ENCODE results near the gene GARIN5A. TPM values are rescaled to one million over a fixed set of nuclear protein-coding genes. Genes with fewer than 3 reads are reported as not detected.

GARIN5A gene
- total RNA-seq, result 10 to 100 TPM in 1 of 6 donors, 1 to 10 TPM in 4, not detected in 1; 2.4 to 10.1 (median 3.0) TPM

- peak in 3 of 4 donors; percentile 29 to 85 (median 73) for TF ChIP-seq POLR2A (IDR thresholded peaks at IDR 0.05)
- peak in 1 of 6 experiments; percentile 6 for TF ChIP-seq CTCF (IDR thresholded peaks at IDR 0.05)
- TF ChIP-seq EP300 (IDR thresholded peaks at IDR 0.05), result peak in 1 of 4 donors; percentile 20
- TF ChIP-seq POLR2AphosphoS5 (IDR thresholded peaks at IDR 0.05), result peak; percentile 76 to 79
- no peaks in the 10 kb centered on the region for H3K27me3 ChIP-seq
- H3K9me3 ChIP-seq, result no peaks in the 10 kb centered on the region
- H3K27ac ChIP-seq, result peak within 1 kb of the TSS; percentile 84 to 90 (median 85)
- peaks cover 13 to 35% (median 25%) of the 10 kb centered on the region in 4 donors for H3K36me3 ChIP-seq
- peaks cover 11 to 27% (median 15%) of the 10 kb centered on the region in 4 donors for H3K4me1 ChIP-seq
- H3K4me3 ChIP-seq, result peak within 1 kb of the TSS; percentile 85 to 100 (median 95)
- DNase-seq (peak; percentile 89 to 98), ATAC-seq (ENCODE audit: low FRiP score in 2 of 2) (peak; percentile 93 to 96)
- 4 to 6% methylated on average over 36 to 48 of the region's 58 CpGs for WGBS, 2 donors
Measured at GRCh38 chr19:50476224-50476906, at the start of gene GARIN5A, which contains the start of gene EMC10. Gene GARIN5A (minus strand): TSS chr19:50476848. CDS start chr19:50476388, 460 bp downstream. Gene EMC10 (plus strand): TSS chr19:50476507. CDS start chr19:50476545, 38 bp downstream.

- no peak overlapping the region for H3K4me3 ChIP-seq
- H3K27me3 ChIP-seq, result no peaks in the 10 kb centered on the region
- no peaks in the 10 kb centered on the region for H3K4me1 ChIP-seq
- DNase-seq (no peak), ATAC-seq (ENCODE audit: low FRiP score in 2 of 2) (peak in 1 of 2 donors; percentile 12)
- TF ChIP-seq EP300 (IDR thresholded peaks at IDR 0.05) (no peak), POLR2A (IDR thresholded peaks at IDR 0.05) (no peak)
- H3K36me3 ChIP-seq, result no peaks in the 10 kb centered on the region
- no peak overlapping the region for H3K27ac ChIP-seq
- WGBS, 2 donors, result 83 to 87% methylated on average over 10 of the region's 10 CpGs
- no peaks in the 10 kb centered on the region for H3K9me3 ChIP-seq
Measured at GRCh38 chr19:50522881-50523280, 46.2 kb upstream of the GARIN5A start.

- H3K27ac ChIP-seq, result no peak overlapping the region
- H3K27me3 ChIP-seq, result no peaks in the 10 kb centered on the region
- TF ChIP-seq EP300 (IDR thresholded peaks at IDR 0.05), result no peak
- no peak for TF ChIP-seq CTCF (IDR thresholded peaks at IDR 0.05)
- no peak for TF ChIP-seq POLR2A (IDR thresholded peaks at IDR 0.05)
- TF ChIP-seq POLR2AphosphoS5 (IDR thresholded peaks at IDR 0.05), result no peak
- H3K4me3 ChIP-seq, result no peak overlapping the region
- no peak for ATAC-seq (ENCODE audit: low FRiP score in 2 of 2)
- no peaks in the 10 kb centered on the region for H3K36me3 ChIP-seq
- WGBS, 2 donors, result 89 to 91% methylated on average over 17 of the region's 17 CpGs
- H3K9me3 ChIP-seq, result no peaks in the 10 kb centered on the region
- no peaks in the 10 kb centered on the region for H3K4me1 ChIP-seq
- no peak for DNase-seq
Measured at GRCh38 chr19:50520822-50521465, 44.3 kb upstream of the GARIN5A start.

GRCh38 chr19:50519006-50519575 is 42.4 kb upstream of the GARIN5A start:
- peak in 1 of 2 donors; percentile 81 for DNase-seq
- Histone ChIP-seq H3K9me3 (no peaks in the 10 kb centered on the region), H3K27ac (no peak overlapping the region), H3K27me3 (no peaks in the 10 kb centered on the region), H3K36me3 (no peaks in the 10 kb centered on the region), H3K4me3 (no peak overlapping the region), H3K4me1 (no peaks in the 10 kb centered on the region)
- ATAC-seq (ENCODE audit: low FRiP score in 2 of 2), result no peak
- TF ChIP-seq CTCF (IDR thresholded peaks at IDR 0.05) (no peak), POLR2A (IDR thresholded peaks at IDR 0.05) (no peak), EP300 (IDR thresholded peaks at IDR 0.05) (no peak), POLR2AphosphoS5 (IDR thresholded peaks at IDR 0.05) (no peak)
- WGBS, 2 donors, result 94 to 98% methylated on average over 20 to 38 of the region's 40 CpGs
